CD8-positive, alpha-beta memory T cell (primary cell): ENCODE results near the gene TBPL1. TPM values are rescaled to one million over a fixed set of nuclear protein-coding genes. Genes with fewer than 3 reads are reported as not detected.

ENCODE experiments used
- CTCF ChIA-PET: fragments of 350-600 bp; sonication (Branson Sonifier 250); formaldehyde crosslinking; loops from one replicate; lab custom pipeline; 2021; ENCODE audit warnings: antibody characterized with exemption; lab: Charles Lee
- POLR2A ChIA-PET: fragments of 350-600 bp; sonication (Branson Sonifier 250); formaldehyde crosslinking; loops from one replicate; lab custom pipeline; 2021; ENCODE audit warnings: antibody characterized with exemption; lab: Charles Lee
- DNase-seq, 5 donors: peaks; one replicate each; pipeline versions ENCODE4 v3.0.0 to v3.0.0-alpha.2; 2020 to 2022; ENCODE audit warnings: mixed read lengths in 1 of 5
- H3K27ac ChIP-seq: one replicate; pipeline ENCODE4 v1.7.0; 2013; ENCODE audit warnings: low read depth, mild to moderate bottlenecking, low read length, moderate library complexity
- H3K27me3 ChIP-seq: 2 replicates; pipeline ENCODE4 v1.7.0; 2013; ENCODE audit warnings: low read length, mild to moderate bottlenecking; ENCODE audit not compliant: insufficient read depth, poor library complexity, severe bottlenecking
- H3K36me3 ChIP-seq: 2 replicates; pipeline ENCODE4 v1.7.0; 2013; ENCODE audit warnings: mild to moderate bottlenecking, low read length, moderate library complexity; ENCODE audit not compliant: insufficient read depth
- H3K4me1 ChIP-seq: 2 replicates; pipeline ENCODE4 v1.7.0; 2013; ENCODE audit warnings: mild to moderate bottlenecking, low read length, moderate library complexity; ENCODE audit not compliant: insufficient read depth
- H3K4me3 ChIP-seq: 2 replicates; pipeline ENCODE4 v1.7.0; 2013; ENCODE audit warnings: mild to moderate bottlenecking, low read length
- H3K9me3 ChIP-seq: 2 replicates; pipeline ENCODE4 v1.7.0; 2013; ENCODE audit warnings: mild to moderate bottlenecking, low read length
- H3K27ac Mint-ChIP-seq, 8 donors: one replicate each; pipeline ENCODE4 v1.8.0; 2020 to 2021; ENCODE audit warnings: mixed read lengths in 8 of 8, mild to moderate bottlenecking in 6 of 8, inconsistent platforms in 3 of 8, moderate library complexity in 3 of 8
- H3K27me3 Mint-ChIP-seq, 2 donors: one replicate each; pipeline ENCODE4 v1.8.0; 2020 to 2021; ENCODE audit warnings: mixed read lengths in 2 of 2, mild to moderate bottlenecking in 1 of 2, moderate library complexity in 1 of 2
- H3K36me3 Mint-ChIP-seq, 3 donors: one replicate each; pipeline ENCODE4 v1.8.0; 2020 to 2021; ENCODE audit warnings: mixed read lengths in 3 of 3, inconsistent platforms in 1 of 3, mild to moderate bottlenecking in 1 of 3
- H3K4me1 Mint-ChIP-seq, 3 donors: one replicate each; pipeline ENCODE4 v1.8.0; 2020 to 2021; ENCODE audit warnings: mixed read lengths in 3 of 3, inconsistent platforms in 1 of 3, mild to moderate bottlenecking in 1 of 3
- H3K4me3 Mint-ChIP-seq, 7 donors: one replicate each; pipeline ENCODE4 v1.8.0; 2020 to 2021; ENCODE audit warnings: mixed read lengths in 7 of 7, mild to moderate bottlenecking in 6 of 7, moderate library complexity in 4 of 7, inconsistent platforms in 2 of 7
- H3K9me3 Mint-ChIP-seq, 5 donors: one replicate each; pipeline ENCODE4 v1.8.0; 2020 to 2022; ENCODE audit warnings: mixed read lengths in 5 of 5, mild to moderate bottlenecking in 3 of 5, moderate library complexity in 2 of 5, inconsistent platforms in 1 of 5
- polyA plus RNA-seq: library from polyadenylated mRNA; unstranded; fragments of 300-500 nt; fragmentation: Illumina TruSeq; gene quantifications from one replicate; pipeline ENCODE4 v1.2.3, GENCODE V29; 2021
- total RNA-seq, 2 experiments: library from RNA; stranded (reverse); gene quantifications; one replicate each; pipeline ENCODE4 v1.2.3, GENCODE V29; 2021

TBPL1 gene
- total and polyA plus RNA-seq, 3 experiments from 2014 or later: 51.9 to 70.9 (median 52.8) TPM

DNA sequence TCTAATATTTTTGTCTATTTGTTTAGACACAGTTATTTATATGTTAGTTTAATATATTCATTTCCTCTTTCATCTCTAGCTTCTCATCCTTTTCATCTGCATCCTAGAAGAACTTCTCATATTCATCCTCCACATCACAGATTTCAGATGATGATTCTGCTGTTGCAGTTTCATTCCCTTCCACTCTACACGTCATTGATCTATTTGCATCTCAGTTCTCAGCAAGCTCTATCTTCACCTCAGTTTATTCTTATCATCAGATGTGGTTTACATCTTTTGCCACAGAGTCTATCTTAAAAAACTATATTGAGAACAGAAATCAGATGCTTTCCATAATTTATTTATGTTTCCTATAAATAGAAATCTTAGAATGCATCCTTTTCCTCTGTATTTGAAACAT lies 86.1 kb downstream of the TBPL1 start:
- ChIA-PET CTCF (no interaction called here), POLR2A (no interaction called here)
- H3K9me3 Mint-ChIP-seq: no peaks in the 10 kb centered on the region
- peaks cover 5 to 20% (median 14%) of the 10 kb centered on the region in 3 donors for H3K4me1 Mint-ChIP-seq
- H3K4me3 ChIP-seq: no peak overlapping the region
- no peaks in the 10 kb centered on the region for H3K27me3 ChIP-seq
- H3K36me3 ChIP-seq: no peaks in the 10 kb centered on the region
- DNase-seq: no peak
- H3K27ac Mint-ChIP-seq: no peak overlapping the region
- no peaks in the 10 kb centered on the region for H3K9me3 ChIP-seq
- peaks cover 12 to 19% of the 10 kb centered on the region in 2 donors for H3K27me3 Mint-ChIP-seq
- H3K4me1 ChIP-seq: no peaks in the 10 kb centered on the region
- peaks cover 0 to 3% (median 3%) of the 10 kb centered on the region in 3 donors for H3K36me3 Mint-ChIP-seq
- no peak overlapping the region for H3K4me3 Mint-ChIP-seq
- H3K27ac ChIP-seq: no peak overlapping the region

Other genes with a start within 250 kb of the TBPL1 start
- gene TCF21, start 64.1 kb upstream of the TBPL1 start, total RNA-seq: not detected
- not detected for gene TCF21, start 64.1 kb upstream of the TBPL1 start, polyA plus RNA-seq
- not detected for gene SLC2A12, start 99.4 kb downstream of the TBPL1 start, total RNA-seq
- not detected for gene SLC2A12, start 99.4 kb downstream of the TBPL1 start, polyA plus RNA-seq